CD14-positive monocyte (primary cell): ENCODE data around the gene DMAC2L. TPM values are rescaled to one million over a fixed set of nuclear protein-coding genes. Genes with fewer than 3 reads are reported as not detected.

ENCODE experiments used
- DNase-seq, 3 donors: peaks; one replicate each; pipeline ENCODE4 v3.0.0-alpha.2; 2011 to 2022
- H2AFZ ChIP-seq: 2 replicates; pipeline ENCODE4 v1.6.0; 2012; ENCODE audit warnings: mild to moderate bottlenecking, low read depth, low read length, inconsistent platforms; ENCODE audit not compliant: insufficient read depth, poor library complexity, severe bottlenecking
- H3K27ac ChIP-seq, 2 donors: 1 replicate in 1 of 2; 2 replicates in 1 of 2; pipeline ENCODE4 v1.5.1; 2012 to 2013; ENCODE audit warnings: low read length in 2 of 2, control low read depth in 1 of 2, inconsistent platforms in 1 of 2, low read depth in 1 of 2, mild to moderate bottlenecking in 1 of 2
- H3K27me3 ChIP-seq, 2 donors: one replicate each; pipeline versions ENCODE4 v1.6.0 to v1.6.1; 2011 to 2013; ENCODE audit warnings: low read length in 2 of 2; ENCODE audit not compliant: control insufficient read depth in 2 of 2, insufficient read depth in 2 of 2
- H3K36me3 ChIP-seq, 2 donors: replicated peaks in 1 of 2; 1 replicate in 1 of 2; 2 replicates in 1 of 2; pipeline versions ENCODE4 v1.5.1 to v1.6.1; 2012 to 2013; ENCODE audit warnings: low read length in 2 of 2, control low read depth in 1 of 2, inconsistent platforms in 1 of 2, mild to moderate bottlenecking in 1 of 2; ENCODE audit not compliant: insufficient read depth in 2 of 2, control insufficient read depth in 1 of 2
- H3K4me1 ChIP-seq, 2 donors: 1 replicate in 1 of 2; 2 replicates in 1 of 2; pipeline versions ENCODE4 v1.5.1 to v1.6.1; 2012 to 2013; ENCODE audit warnings: low read length in 2 of 2, control low read depth in 1 of 2, inconsistent platforms in 1 of 2, mild to moderate bottlenecking in 1 of 2, moderate library complexity in 1 of 2; ENCODE audit not compliant: insufficient read depth in 2 of 2, control insufficient read depth in 1 of 2
- H3K4me2 ChIP-seq: replicated peaks from 2 replicates; pipeline ENCODE3; 2012; ENCODE audit warnings: low read length, moderate library complexity, mild to moderate bottlenecking; ENCODE audit not compliant: poor library complexity, severe bottlenecking; ENCODE audit errors: extremely low read depth
- H3K4me3 ChIP-seq, 3 experiments: fragments of 200-600 bp in 1 of 3; sonication (generic) in 1 of 3; replicated peaks in 1 of 3; 1 replicate in 2 of 3; 2 replicates in 1 of 3; pipeline ENCODE4 v1.5.1; 2011 to 2013; ENCODE audit warnings: low read length in 3 of 3, mild to moderate bottlenecking in 3 of 3, control low read depth in 2 of 3, low read depth in 2 of 3, inconsistent platforms in 1 of 3, moderate library complexity in 1 of 3
- H3K79me2 ChIP-seq: 2 replicates; pipeline ENCODE4 v1.6.0; 2012; ENCODE audit warnings: mild to moderate bottlenecking, control low read depth, inconsistent platforms, low read length, moderate library complexity; ENCODE audit not compliant: insufficient read depth
- H3K9ac ChIP-seq: 2 replicates; pipeline ENCODE4 v1.6.0; 2017; ENCODE audit warnings: low read length, mild to moderate bottlenecking; ENCODE audit not compliant: insufficient read depth, poor library complexity, severe bottlenecking
- H3K9me3 ChIP-seq, 2 donors: replicated peaks in 1 of 2; 1 replicate in 1 of 2; 2 replicates in 1 of 2; pipeline versions ENCODE4 v1.5.1 to v1.6.1; 2012 to 2013; ENCODE audit warnings: low read length in 2 of 2, control low read depth in 1 of 2; ENCODE audit not compliant: control insufficient read depth in 1 of 2, insufficient read depth in 1 of 2
- H4K20me1 ChIP-seq: 2 replicates; pipeline ENCODE4 v1.6.0; 2012; ENCODE audit warnings: mild to moderate bottlenecking, low read length, control low read depth, moderate library complexity; ENCODE audit not compliant: insufficient read depth
- H3K27ac Mint-ChIP-seq, 7 donors: one replicate each; pipeline ENCODE4 v1.8.0; 2020; ENCODE audit warnings: mild to moderate bottlenecking in 7 of 7, mixed read lengths in 7 of 7, moderate library complexity in 6 of 7, inconsistent platforms in 2 of 7
- H3K27me3 Mint-ChIP-seq, 3 donors: one replicate each; pipeline ENCODE4 v1.8.0; 2021 to 2022; ENCODE audit warnings: low read depth in 3 of 3, mild to moderate bottlenecking in 3 of 3, mixed read lengths in 3 of 3, moderate library complexity in 3 of 3, inconsistent platforms in 1 of 3
- H3K36me3 Mint-ChIP-seq, 2 donors: one replicate each; pipeline ENCODE4 v1.8.0; 2020; ENCODE audit warnings: mixed read lengths in 2 of 2, inconsistent platforms in 1 of 2, mild to moderate bottlenecking in 1 of 2
- H3K4me1 Mint-ChIP-seq: one replicate; pipeline ENCODE4 v1.8.0; 2020; ENCODE audit warnings: mild to moderate bottlenecking, mixed read lengths
- H3K4me3 Mint-ChIP-seq, 2 donors: one replicate each; pipeline ENCODE4 v1.8.0; 2020; ENCODE audit warnings: mild to moderate bottlenecking in 2 of 2, mixed read lengths in 2 of 2, moderate library complexity in 1 of 2
- H3K9me3 Mint-ChIP-seq, 7 donors: one replicate each; pipeline ENCODE4 v1.8.0; 2020 to 2022; ENCODE audit warnings: mixed read lengths in 7 of 7, mild to moderate bottlenecking in 6 of 7, moderate library complexity in 6 of 7, inconsistent platforms in 2 of 7
- WGBS: methylation state at CpG from one replicate; pipeline ENCODE4 v1.1.5; 2013; ENCODE audit warnings: missing lambda C conversion rate; ENCODE audit not compliant: insufficient coverage; 5-methylcytosine and 5-hydroxymethylcytosine counted together
- intact Hi-C, 2 donors: fragments of 100-400 bp; cut with micrococcal nuclease; formaldehyde crosslinking; loops; one replicate each; pipeline versions ENCODE4 v1.15.0 to v1.15.1; 2023
- polyA plus RNA-seq, 3 donors: library from polyadenylated mRNA; depleted of rRNA in 1 of 3; unstranded in 2 of 3; stranded (reverse) in 1 of 3; fragments of 300-500 nt in 2 of 3; fragments of >200 nt in 1 of 3; fragmentation: Illumina TruSeq in 2 of 3; gene quantifications; 1 replicate in 2 of 3; 2 replicates in 1 of 3; pipeline ENCODE4 v1.2.3, GENCODE V29; 2012 to 2021
- TF ChIP-seq, protein P1 (sequence below): fragments of 200-600 bp; IDR thresholded peaks from one replicate; pipeline ENCODE4 v1.8.0; 2022; ENCODE audit warnings: antibody characterized with exemption, mild to moderate bottlenecking

Gene DMAC2L
- polyA plus RNA-seq, 3 donors, result 13.4 to 17.3 (median 16.4) TPM

DNA sequence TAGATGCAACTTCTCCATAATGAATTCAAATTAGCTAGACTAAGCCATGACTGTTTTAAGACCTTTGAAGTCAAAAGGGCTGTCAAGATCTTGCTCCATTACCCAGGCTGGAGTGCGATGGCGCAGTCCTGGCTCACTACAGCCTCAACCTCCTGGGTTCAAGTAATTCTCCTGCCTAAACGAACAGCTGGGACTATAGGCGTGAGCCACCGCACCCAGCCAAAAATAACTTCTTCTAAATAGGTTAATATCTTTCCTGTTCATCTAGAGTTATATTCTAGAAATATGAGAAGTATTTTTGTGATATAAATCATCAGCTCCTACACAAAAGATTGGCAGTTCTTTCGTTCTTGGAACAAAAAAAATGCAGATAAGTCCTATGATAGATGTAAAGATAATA lies 41.2 kb upstream of the DMAC2L start:
- WGBS, result 100% methylated on average over 2 of the region's 6 CpGs
- Mint-ChIP-seq H3K36me3 (no peaks in the 10 kb centered on the region), H3K27ac (no peak overlapping the region), H3K27me3 (no peaks in the 10 kb centered on the region), H3K4me1 (no peaks in the 10 kb centered on the region), H3K4me3 (no peak overlapping the region), H3K9me3 (no peaks in the 10 kb centered on the region)
- DNase-seq, result no peak
- TF ChIP-seq, protein P1, sequence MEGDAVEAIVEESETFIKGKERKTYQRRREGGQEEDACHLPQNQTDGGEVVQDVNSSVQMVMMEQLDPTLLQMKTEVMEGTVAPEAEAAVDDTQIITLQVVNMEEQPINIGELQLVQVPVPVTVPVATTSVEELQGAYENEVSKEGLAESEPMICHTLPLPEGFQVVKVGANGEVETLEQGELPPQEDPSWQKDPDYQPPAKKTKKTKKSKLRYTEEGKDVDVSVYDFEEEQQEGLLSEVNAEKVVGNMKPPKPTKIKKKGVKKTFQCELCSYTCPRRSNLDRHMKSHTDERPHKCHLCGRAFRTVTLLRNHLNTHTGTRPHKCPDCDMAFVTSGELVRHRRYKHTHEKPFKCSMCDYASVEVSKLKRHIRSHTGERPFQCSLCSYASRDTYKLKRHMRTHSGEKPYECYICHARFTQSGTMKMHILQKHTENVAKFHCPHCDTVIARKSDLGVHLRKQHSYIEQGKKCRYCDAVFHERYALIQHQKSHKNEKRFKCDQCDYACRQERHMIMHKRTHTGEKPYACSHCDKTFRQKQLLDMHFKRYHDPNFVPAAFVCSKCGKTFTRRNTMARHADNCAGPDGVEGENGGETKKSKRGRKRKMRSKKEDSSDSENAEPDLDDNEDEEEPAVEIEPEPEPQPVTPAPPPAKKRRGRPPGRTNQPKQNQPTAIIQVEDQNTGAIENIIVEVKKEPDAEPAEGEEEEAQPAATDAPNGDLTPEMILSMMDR, result no peak
- Histone ChIP-seq H3K36me3 (no peaks in the 10 kb centered on the region), H2AFZ (no peak overlapping the region), H3K79me2 (no peaks in the 10 kb centered on the region), H3K4me3 (no peak overlapping the region), H4K20me1 (no peaks in the 10 kb centered on the region), H3K9me3 (no peaks in the 10 kb centered on the region), H3K9ac (no peak overlapping the region), H3K27me3 (no peaks in the 10 kb centered on the region), H3K27ac (no peak overlapping the region), H3K4me1 (no peaks in the 10 kb centered on the region), H3K4me2 (no peak overlapping the region)
- intact Hi-C loops, result no loop called here

DNA sequence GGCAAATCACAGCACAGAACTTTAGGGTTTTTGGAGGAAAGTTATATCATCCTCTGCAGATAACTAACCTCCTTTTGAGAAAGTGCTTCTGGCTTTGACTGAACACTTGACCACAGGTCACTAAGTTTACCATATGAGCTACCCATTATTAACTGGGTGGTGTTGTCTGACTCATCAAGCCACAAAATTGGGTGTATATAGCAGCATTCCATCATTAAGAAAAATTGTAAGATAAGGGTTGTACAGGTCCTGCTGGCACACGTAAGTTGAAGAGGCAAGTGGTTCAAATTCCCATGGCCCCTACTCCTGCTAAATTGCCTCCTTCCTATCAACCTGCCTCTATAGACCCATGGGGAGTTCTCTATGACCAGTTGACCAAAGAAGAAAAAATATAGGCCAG lies 39.6 kb upstream of the DMAC2L start:
- intact Hi-C loops, result no loop called here
- Mint-ChIP-seq H3K27ac (no peak overlapping the region), H3K36me3 (no peaks in the 10 kb centered on the region), H3K4me3 (no peak overlapping the region), H3K27me3 (peaks cover 0 to 3% (median 0%) of the 10 kb centered on the region in 3 donors), H3K9me3 (no peaks in the 10 kb centered on the region), H3K4me1 (no peaks in the 10 kb centered on the region)
- Histone ChIP-seq H4K20me1 (no peaks in the 10 kb centered on the region), H3K4me3 (no peak overlapping the region), H2AFZ (no peak overlapping the region), H3K79me2 (no peaks in the 10 kb centered on the region), H3K4me2 (no peak overlapping the region), H3K4me1 (no peaks in the 10 kb centered on the region), H3K27me3 (no peaks in the 10 kb centered on the region), H3K36me3 (no peaks in the 10 kb centered on the region), H3K9me3 (no peaks in the 10 kb centered on the region), H3K9ac (no peak overlapping the region), H3K27ac (no peak overlapping the region)
- TF ChIP-seq, protein P1, result no peak
- no CpG with 5 or more reads among the region's 1 CpG for WGBS
- no peak for DNase-seq
